Measurements from ENCODE around the gene CDH23.
A peak's percentile ranks its signal among the peaks of the same experiment; 100 is the strongest.

CDH23 gene

GRCh38 chr10:71413581-71413980 is 16.9 kb downstream of the CDH23 start:
- Histone ChIP-seq H4K8ac (ENCODE audit: low read depth, low read length) (no peak overlapping the region), H2AFZ (ENCODE audit: insufficient read depth, low read length, poor library complexity) (no peak overlapping the region), H3K23ac (ENCODE audit: low read length) (no peak overlapping the region), H3K36me3 (ENCODE audit: control insufficient read depth in 1 of 2, insufficient read depth in 2 of 2, low read length in 2 of 2) (no peaks in the 10 kb centered on the region), H2BK5ac (ENCODE audit: low read depth, low read length, poor library complexity) (no peak overlapping the region), H3K79me1 (ENCODE audit: low read length) (no peaks in the 10 kb centered on the region), H3K4ac (ENCODE audit: low read depth, low read length) (no peak overlapping the region), H3K4me3 (ENCODE audit: low read depth, low read length) (no peak overlapping the region), H3K79me2 (ENCODE audit: control insufficient read depth, insufficient read depth, low read length, poor library complexity) (no peaks in the 10 kb centered on the region), H3K9ac (ENCODE audit: low read length) (no peak overlapping the region), H3K4me1 (ENCODE audit: control insufficient read depth in 1 of 2, insufficient read depth in 2 of 2, low read length in 2 of 2) (no peaks in the 10 kb centered on the region), H3K27ac (ENCODE audit: low read depth, low read length) (no peak overlapping the region), H4K91ac (ENCODE audit: low read depth, low read length) (no peak overlapping the region), H2BK120ac (ENCODE audit: insufficient read depth, low read length, poor library complexity) (no peak overlapping the region), H2AK5ac (ENCODE audit: low read length) (no peak overlapping the region), H4K12ac (ENCODE audit: low read depth, low read length) (no peak overlapping the region), H3K14ac (ENCODE audit: low read length) (no peak overlapping the region), H3K27me3 (ENCODE audit: insufficient read depth, low read length) (no peaks in the 10 kb centered on the region), H3K18ac (ENCODE audit: low read length) (no peak overlapping the region), H3K4me2 (ENCODE audit: low read length) (no peak overlapping the region), H3K9me3 (ENCODE audit: insufficient read depth, low read depth, low read length) (no peaks in the 10 kb centered on the region), H2BK12ac (ENCODE audit: low read length) (no peak overlapping the region)
- no peak for DNase-seq

- Histone ChIP-seq H3K9ac (ENCODE audit: low read length) (no peak overlapping the region), H3K14ac (ENCODE audit: low read length) (no peak overlapping the region), H3K4ac (ENCODE audit: low read depth, low read length) (no peak overlapping the region)
Observed at GRCh38 chr10:71414359-71414758, 17.6 kb downstream of the CDH23 start.

GRCh38 chr10:71419002-71419540 is 22.4 kb downstream of the CDH23 start:
- Histone ChIP-seq H3K27ac (ENCODE audit: low read depth, low read length) (no peak overlapping the region), H3K4me3 (ENCODE audit: low read depth, low read length) (no peak overlapping the region), H3K4me1 (ENCODE audit: control insufficient read depth in 1 of 2, insufficient read depth in 2 of 2, low read length in 2 of 2) (no peaks in the 10 kb centered on the region), H3K4me2 (ENCODE audit: low read length) (no peak overlapping the region), H3K14ac (ENCODE audit: low read length) (no peak overlapping the region), H3K9me3 (ENCODE audit: insufficient read depth, low read depth, low read length) (peaks cover 2% of the 10 kb centered on the region), H4K8ac (ENCODE audit: low read depth, low read length) (no peak overlapping the region), H4K91ac (ENCODE audit: low read depth, low read length) (no peak overlapping the region), H2BK12ac (ENCODE audit: low read length) (no peak overlapping the region), H4K12ac (ENCODE audit: low read depth, low read length) (no peak overlapping the region), H3K36me3 (ENCODE audit: control insufficient read depth in 1 of 2, insufficient read depth in 2 of 2, low read length in 2 of 2) (no peaks in the 10 kb centered on the region), H3K79me2 (ENCODE audit: control insufficient read depth, insufficient read depth, low read length, poor library complexity) (no peaks in the 10 kb centered on the region), H3K4ac (ENCODE audit: low read depth, low read length) (no peak overlapping the region), H2BK5ac (ENCODE audit: low read depth, low read length, poor library complexity) (no peak overlapping the region), H3K23ac (ENCODE audit: low read length) (no peak overlapping the region), H3K79me1 (ENCODE audit: low read length) (no peaks in the 10 kb centered on the region), H3K18ac (ENCODE audit: low read length) (no peak overlapping the region), H3K9ac (ENCODE audit: low read length) (peak overlapping the region; percentile 13), H2AK5ac (ENCODE audit: low read length) (no peak overlapping the region), H2BK120ac (ENCODE audit: insufficient read depth, low read length, poor library complexity) (no peak overlapping the region), H3K27me3 (ENCODE audit: insufficient read depth, low read length) (no peaks in the 10 kb centered on the region), H2AFZ (ENCODE audit: insufficient read depth, low read length, poor library complexity) (no peak overlapping the region)
- no peak for DNase-seq

More at GRCh38 chr10:71414359-71414758, 17.6 kb downstream of the CDH23 start:
- Histone ChIP-seq H2BK5ac (ENCODE audit: low read depth, low read length, poor library complexity) (no peak overlapping the region), H3K23ac (ENCODE audit: low read length) (no peak overlapping the region), H2AFZ (ENCODE audit: insufficient read depth, low read length, poor library complexity) (no peak overlapping the region), H3K18ac (ENCODE audit: low read length) (no peak overlapping the region), H3K79me1 (ENCODE audit: low read length) (no peaks in the 10 kb centered on the region), H3K4me2 (ENCODE audit: low read length) (no peak overlapping the region), H3K4me1 (ENCODE audit: control insufficient read depth in 1 of 2, insufficient read depth in 2 of 2, low read length in 2 of 2) (no peaks in the 10 kb centered on the region), H2AK5ac (ENCODE audit: low read length) (no peak overlapping the region), H3K9me3 (ENCODE audit: insufficient read depth, low read depth, low read length) (peaks cover 2% of the 10 kb centered on the region), H3K27ac (ENCODE audit: low read depth, low read length) (no peak overlapping the region), H4K12ac (ENCODE audit: low read depth, low read length) (no peak overlapping the region), H3K4me3 (ENCODE audit: low read depth, low read length) (no peak overlapping the region), H2BK12ac (ENCODE audit: low read length) (no peak overlapping the region), H3K27me3 (ENCODE audit: insufficient read depth, low read length) (no peaks in the 10 kb centered on the region), H2BK120ac (ENCODE audit: insufficient read depth, low read length, poor library complexity) (no peak overlapping the region), H3K79me2 (ENCODE audit: control insufficient read depth, insufficient read depth, low read length, poor library complexity) (no peaks in the 10 kb centered on the region), H4K91ac (ENCODE audit: low read depth, low read length) (no peak overlapping the region), H4K8ac (ENCODE audit: low read depth, low read length) (no peak overlapping the region), H3K36me3 (ENCODE audit: control insufficient read depth in 1 of 2, insufficient read depth in 2 of 2, low read length in 2 of 2) (no peaks in the 10 kb centered on the region)
- WGBS (ENCODE audit: extremely low coverage, insufficient coverage, insufficient read length), result no CpG with 5 or more reads among the region's 1 CpG
- DNase-seq, result no peak

GRCh38 chr10:71419750-71420149 is 23.0 kb downstream of the CDH23 start:
- Histone ChIP-seq H4K8ac (ENCODE audit: low read depth, low read length) (no peak overlapping the region), H3K23ac (ENCODE audit: low read length) (no peak overlapping the region), H3K4me1 (ENCODE audit: control insufficient read depth in 1 of 2, insufficient read depth in 2 of 2, low read length in 2 of 2) (no peaks in the 10 kb centered on the region), H3K9ac (ENCODE audit: low read length) (no peak overlapping the region), H3K79me2 (ENCODE audit: control insufficient read depth, insufficient read depth, low read length, poor library complexity) (no peaks in the 10 kb centered on the region), H2BK120ac (ENCODE audit: insufficient read depth, low read length, poor library complexity) (no peak overlapping the region), H3K4me2 (ENCODE audit: low read length) (no peak overlapping the region), H3K4ac (ENCODE audit: low read depth, low read length) (no peak overlapping the region), H2BK5ac (ENCODE audit: low read depth, low read length, poor library complexity) (no peak overlapping the region), H3K18ac (ENCODE audit: low read length) (no peak overlapping the region), H2AFZ (ENCODE audit: insufficient read depth, low read length, poor library complexity) (no peak overlapping the region), H3K36me3 (ENCODE audit: control insufficient read depth in 1 of 2, insufficient read depth in 2 of 2, low read length in 2 of 2) (no peaks in the 10 kb centered on the region), H3K79me1 (ENCODE audit: low read length) (no peaks in the 10 kb centered on the region), H3K9me3 (ENCODE audit: insufficient read depth, low read depth, low read length) (peaks cover 2% of the 10 kb centered on the region), H3K27ac (ENCODE audit: low read depth, low read length) (no peak overlapping the region), H3K27me3 (ENCODE audit: insufficient read depth, low read length) (no peaks in the 10 kb centered on the region), H4K91ac (ENCODE audit: low read depth, low read length) (no peak overlapping the region), H3K4me3 (ENCODE audit: low read depth, low read length) (no peak overlapping the region), H4K12ac (ENCODE audit: low read depth, low read length) (no peak overlapping the region), H3K14ac (ENCODE audit: low read length) (no peak overlapping the region), H2AK5ac (ENCODE audit: low read length) (no peak overlapping the region), H2BK12ac (ENCODE audit: low read length) (no peak overlapping the region)
- WGBS (ENCODE audit: extremely low coverage, insufficient coverage, insufficient read length), result no CpG with 5 or more reads among the region's 2 CpGs
- no peak for DNase-seq
